Measurements from ENCODE around the gene SNAPC3. TPM values are rescaled to one million over a fixed set of nuclear protein-coding genes. Genes with fewer than 3 reads are reported as not detected.

Gene SNAPC3
- total RNA-seq, 4 donors from 2014 or later = 22.4 to 31.0 (median 30.1) TPM

DNA sequence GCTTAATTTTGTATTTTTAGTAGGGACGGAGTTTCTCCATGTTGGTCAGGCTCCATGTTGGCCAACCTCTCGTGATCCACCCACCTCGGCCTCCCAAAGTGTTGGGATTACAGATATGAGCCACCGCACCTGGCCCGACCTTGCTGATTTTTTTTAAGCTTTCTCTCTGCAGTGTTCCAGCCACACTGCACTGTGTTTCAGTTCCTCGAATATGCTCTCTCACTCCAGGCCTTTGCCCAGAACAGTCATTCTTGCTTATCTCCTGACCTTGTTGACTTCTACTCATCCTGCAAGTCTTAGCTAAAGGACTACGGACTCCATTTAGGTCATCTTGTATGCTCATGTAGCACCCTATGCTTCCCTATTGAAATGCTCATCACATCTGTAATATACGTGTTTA lies 3.3 kb downstream of the SNAPC3 start:
- TF ChIP-seq, protein P1, sequence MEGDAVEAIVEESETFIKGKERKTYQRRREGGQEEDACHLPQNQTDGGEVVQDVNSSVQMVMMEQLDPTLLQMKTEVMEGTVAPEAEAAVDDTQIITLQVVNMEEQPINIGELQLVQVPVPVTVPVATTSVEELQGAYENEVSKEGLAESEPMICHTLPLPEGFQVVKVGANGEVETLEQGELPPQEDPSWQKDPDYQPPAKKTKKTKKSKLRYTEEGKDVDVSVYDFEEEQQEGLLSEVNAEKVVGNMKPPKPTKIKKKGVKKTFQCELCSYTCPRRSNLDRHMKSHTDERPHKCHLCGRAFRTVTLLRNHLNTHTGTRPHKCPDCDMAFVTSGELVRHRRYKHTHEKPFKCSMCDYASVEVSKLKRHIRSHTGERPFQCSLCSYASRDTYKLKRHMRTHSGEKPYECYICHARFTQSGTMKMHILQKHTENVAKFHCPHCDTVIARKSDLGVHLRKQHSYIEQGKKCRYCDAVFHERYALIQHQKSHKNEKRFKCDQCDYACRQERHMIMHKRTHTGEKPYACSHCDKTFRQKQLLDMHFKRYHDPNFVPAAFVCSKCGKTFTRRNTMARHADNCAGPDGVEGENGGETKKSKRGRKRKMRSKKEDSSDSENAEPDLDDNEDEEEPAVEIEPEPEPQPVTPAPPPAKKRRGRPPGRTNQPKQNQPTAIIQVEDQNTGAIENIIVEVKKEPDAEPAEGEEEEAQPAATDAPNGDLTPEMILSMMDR (IDR thresholded peaks at IDR 0.05; ENCODE audit: low read depth) = no peak

GRCh38 chr9:15430920-15431844 lies 8.5 kb downstream of the SNAPC3 start:
- TF ChIP-seq, protein P1 (IDR thresholded peaks at IDR 0.05; ENCODE audit: low read depth) = no peak

GRCh38 chr9:15433191-15433590 lies 10.5 kb downstream of the SNAPC3 start:
- TF ChIP-seq, protein P1 (IDR thresholded peaks at IDR 0.05; ENCODE audit: low read depth) = no peak

DNA sequence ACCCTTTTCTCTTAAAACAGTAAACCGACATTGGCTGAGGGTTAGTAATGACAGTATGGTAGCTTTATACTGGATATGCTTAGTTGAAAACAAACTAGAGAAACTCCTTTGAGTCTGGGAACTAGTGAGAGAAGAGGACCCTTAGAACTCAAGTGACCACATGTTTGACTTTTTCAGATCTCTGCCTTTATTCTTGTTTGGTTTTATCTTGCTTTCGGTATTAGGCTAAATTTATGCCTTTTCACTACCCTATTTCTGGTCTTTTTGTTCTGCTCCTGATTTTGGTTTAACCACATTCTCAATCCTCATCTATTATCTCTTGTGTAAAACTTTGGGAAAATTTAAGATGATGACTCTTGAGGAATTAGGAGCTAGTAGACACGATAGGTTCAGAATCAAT lies 11.0 kb downstream of the SNAPC3 start:
- TF ChIP-seq, protein P1 (IDR thresholded peaks at IDR 0.05; ENCODE audit: low read depth) = no peak

GRCh38 chr9:15438891-15439290 lies 16.2 kb downstream of the SNAPC3 start:
- TF ChIP-seq, protein P1 (IDR thresholded peaks at IDR 0.05; ENCODE audit: low read depth) = no peak

DNA sequence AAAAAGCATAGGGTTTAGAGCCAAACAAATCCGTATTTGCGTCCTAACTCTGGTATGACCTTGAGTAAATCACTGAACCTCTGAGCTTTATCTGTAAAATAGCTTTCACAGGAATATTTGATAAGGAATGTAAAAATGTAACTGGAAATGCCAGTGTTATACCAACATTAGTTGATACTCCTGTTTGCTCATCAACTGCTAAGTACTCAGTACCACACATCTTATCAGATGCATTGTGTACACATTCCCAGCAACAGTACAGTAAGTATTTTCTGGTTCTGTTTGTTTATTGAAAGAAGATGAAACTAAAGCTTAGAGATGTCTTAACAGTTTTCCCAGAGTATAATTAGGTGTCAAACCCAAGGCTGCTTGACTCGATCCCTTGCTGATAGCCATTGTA lies 21.5 kb downstream of the SNAPC3 start:
- TF ChIP-seq, protein P1 (IDR thresholded peaks at IDR 0.05; ENCODE audit: low read depth) = no peak

DNA sequence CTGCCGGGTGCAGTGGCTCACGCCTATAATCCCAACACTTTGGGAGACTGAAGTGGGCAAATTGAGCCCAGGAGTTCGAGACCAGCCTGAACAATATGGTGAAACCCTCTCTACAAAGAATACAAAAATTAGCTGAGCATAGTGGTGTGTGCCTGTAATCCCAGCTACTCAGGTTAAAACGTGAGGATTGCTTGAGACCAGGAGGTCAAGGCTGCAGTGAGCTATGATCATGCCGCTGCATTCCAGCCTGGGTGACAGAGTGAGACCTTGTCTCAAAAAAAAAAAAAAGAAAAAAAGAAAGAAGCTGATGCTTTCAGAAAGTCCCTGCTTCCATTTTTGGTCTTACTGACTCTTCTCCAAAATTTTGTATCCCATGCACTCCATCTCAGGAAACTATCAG lies 31.3 kb downstream of the SNAPC3 start:
- TF ChIP-seq, protein P1 (IDR thresholded peaks at IDR 0.05; ENCODE audit: low read depth) = no peak

All from subcutaneous adipose tissue (tissue), 4 donors.